SU-DHL-6 (cell line): ENCODE results near the gene LRWD1.
"Not testable (repeated sequence)": the region's sequence is repeated elsewhere in the genome, so short reads cannot be mapped to it uniquely, and the experiment has no call there.

Experiments
- CTCF ChIP-seq: fragments of 200-600 bp; sonication (generic); IDR thresholded peaks from one replicate; pipeline ENCODE4 v1.5.1; 2017; ENCODE audit warnings: antibody characterized with exemption, mild to moderate bottlenecking, low read length, moderate library complexity; ENCODE audit not compliant: insufficient read depth, poor library complexity, severe bottlenecking
- EZH2phosphoT487 ChIP-seq: fragments of 200-600 bp; sonication (generic), shearing (Covaris generic); conservative IDR thresholded peaks from 2 replicates; pipeline ENCODE4 v1.6.1; 2018; ENCODE audit warnings: mild to moderate bottlenecking, antibody characterized with exemption, low read length, moderate library complexity, mixed read lengths

GRCh38 chr7:102474116-102474515, 9.3 kb downstream of the LRWD1 start:
- not testable (repeated sequence) for TF ChIP-seq CTCF, EZH2phosphoT487
